ENCODE data around the gene CACNA1E. TPM values are rescaled to one million over a fixed set of nuclear protein-coding genes. Genes with fewer than 3 reads are reported as not detected.

CACNA1E gene
- total RNA-seq, 6 donors from 2014 or later: 0.17 to 1.4 (median 0.51) TPM

- H3K27me3 ChIP-seq: no peaks in the 10 kb centered on the region
- ATAC-seq (ENCODE audit: low FRiP score in 2 of 2) (no peak), DNase-seq (no peak)
- TF ChIP-seq POLR2AphosphoS5 (IDR thresholded peaks at IDR 0.05): no peak
- TF ChIP-seq EP300 (IDR thresholded peaks at IDR 0.05): no peak
- TF ChIP-seq CTCF (IDR thresholded peaks at IDR 0.05): no peak
- no peak for TF ChIP-seq POLR2A (IDR thresholded peaks at IDR 0.05)
- WGBS, 2 donors: 82 to 88% methylated on average over 3 of the region's 3 CpGs
- no peaks in the 10 kb centered on the region for H3K9me3 ChIP-seq
- H3K27ac ChIP-seq: no peak overlapping the region
- no peaks in the 10 kb centered on the region for H3K36me3 ChIP-seq
- no peak overlapping the region for H3K4me3 ChIP-seq
- no peaks in the 10 kb centered on the region for H3K4me1 ChIP-seq
These were observed 40.0 kb upstream of the CACNA1E start for GRCh38 chr1:181443231-181443853.

- H3K9me3 ChIP-seq: no peaks in the 10 kb centered on the region
- no peaks in the 10 kb centered on the region for H3K36me3 ChIP-seq
- no peaks in the 10 kb centered on the region for H3K27me3 ChIP-seq
- no peak overlapping the region for H3K27ac ChIP-seq
- H3K4me3 ChIP-seq: no peak overlapping the region
- ATAC-seq (ENCODE audit: low FRiP score in 2 of 2) (no peak), DNase-seq (no peak)
- no peak for TF ChIP-seq EP300 (IDR thresholded peaks at IDR 0.05)
- no peak for TF ChIP-seq POLR2AphosphoS5 (IDR thresholded peaks at IDR 0.05)
- TF ChIP-seq CTCF (IDR thresholded peaks at IDR 0.05): no peak
- no peak for TF ChIP-seq POLR2A (IDR thresholded peaks at IDR 0.05)
- no peaks in the 10 kb centered on the region for H3K4me1 ChIP-seq
These were observed 37.9 kb upstream of the CACNA1E start for GRCh38 chr1:181445436-181445835.

- no peak for DNase-seq
- H3K4me3 ChIP-seq: no peak overlapping the region
- no peaks in the 10 kb centered on the region for H3K4me1 ChIP-seq
- TF ChIP-seq EP300 (IDR thresholded peaks at IDR 0.05): no peak
- TF ChIP-seq POLR2A (IDR thresholded peaks at IDR 0.05): no peak
- TF ChIP-seq POLR2AphosphoS5 (IDR thresholded peaks at IDR 0.05): no peak
- TF ChIP-seq CTCF (IDR thresholded peaks at IDR 0.05): no peak
- no peaks in the 10 kb centered on the region for H3K36me3 ChIP-seq
- no peaks in the 10 kb centered on the region for H3K27me3 ChIP-seq
- WGBS, 2 donors: 42 to 53% methylated on average over 3 of the region's 3 CpGs
- no peak for ATAC-seq (ENCODE audit: low FRiP score in 2 of 2)
- H3K27ac ChIP-seq: no peak overlapping the region
- no peaks in the 10 kb centered on the region for H3K9me3 ChIP-seq
These were observed 34.9 kb upstream of the CACNA1E start for GRCh38 chr1:181448461-181448860.

GRCh38 chr1:181451661-181452230 lies 31.6 kb upstream of the CACNA1E start:
- Histone ChIP-seq H3K4me3 (no peak overlapping the region), H3K27ac (no peak overlapping the region), H3K27me3 (no peaks in the 10 kb centered on the region), H3K4me1 (no peaks in the 10 kb centered on the region), H3K9me3 (peaks cover 0 to 3% (median under 1%) of the 10 kb centered on the region in 4 donors), H3K36me3 (no peaks in the 10 kb centered on the region)
- TF ChIP-seq POLR2A (IDR thresholded peaks at IDR 0.05): no peak
- TF ChIP-seq EP300 (IDR thresholded peaks at IDR 0.05): no peak
- no peak for TF ChIP-seq CTCF (IDR thresholded peaks at IDR 0.05)
- no peak for TF ChIP-seq POLR2AphosphoS5 (IDR thresholded peaks at IDR 0.05)
- WGBS, 2 donors: 78 to 91% methylated on average over 4 of the region's 4 CpGs
- no peak for ATAC-seq (ENCODE audit: low FRiP score in 2 of 2)
- no peak for DNase-seq

- ATAC-seq (ENCODE audit: low FRiP score in 2 of 2) (no peak), DNase-seq (no peak)
- no peaks in the 10 kb centered on the region for H3K4me1 ChIP-seq
- TF ChIP-seq POLR2A (IDR thresholded peaks at IDR 0.05): no peak
- no peak for TF ChIP-seq CTCF (IDR thresholded peaks at IDR 0.05)
- TF ChIP-seq POLR2AphosphoS5 (IDR thresholded peaks at IDR 0.05): no peak
- TF ChIP-seq EP300 (IDR thresholded peaks at IDR 0.05): no peak
- peaks cover 0 to 8% (median 1%) of the 10 kb centered on the region in 4 donors for H3K9me3 ChIP-seq
- WGBS, 2 donors: 36 to 40% methylated on average over 3 of the region's 3 CpGs
- H3K27me3 ChIP-seq: no peaks in the 10 kb centered on the region
- H3K27ac ChIP-seq: no peak overlapping the region
- no peak overlapping the region for H3K4me3 ChIP-seq
- H3K36me3 ChIP-seq: no peaks in the 10 kb centered on the region
These were observed 30.6 kb upstream of the CACNA1E start for GRCh38 chr1:181452746-181453145.
